HepG2 (cell line): ENCODE results near the gene HMGN4. TPM values are rescaled to one million over a fixed set of nuclear protein-coding genes. Genes with fewer than 3 reads are reported as not detected.

Experiments
- ATAC-seq: fragments of 200-7000 bp; cut with Tn5 transposase; 3 replicates; pipeline ENCODE4 v1.9.1; 2020; ENCODE audit warnings: mild to moderate bottlenecking, moderate library complexity
- BruUV-seq: library from RNA; stranded (reverse); fragments of 400-500 nt; replicated peaks from 2 replicates; lab custom pipeline; 2021; lab: Mats Ljungman, UMichigan
- CTCF ChIA-PET: fragments of 300-600 bp; formaldehyde crosslinking; extraction: SDS; loops from one replicate; lab custom pipeline; 2021; ENCODE audit warnings: low total read pairs, inconsistent platforms, low intra/inter-chr PET ratio; lab: Yijun Ruan, JAX
- POLR2A ChIA-PET: fragments of 350-600 bp; sonication (Branson Sonifier 250); formaldehyde crosslinking; loops from one replicate; lab custom pipeline; 2020; ENCODE audit warnings: antibody characterized with exemption, inconsistent platforms; lab: Yijun Ruan, JAX
- DNase-seq: peaks from one replicate; pipeline ENCODE4 v3.0.0-alpha.2; 2015; ENCODE audit warnings: low spot score
- FAIRE-seq: peaks from 3 replicates; lab custom pipeline; 2011; peaks lifted over from hg19 to GRCh38; lab: Jason Lieb, UNC
- H2AFZ ChIP-seq: one replicate; pipeline ENCODE4 v1.6.1; 2011; ENCODE audit warnings: low read length, inconsistent platforms
- H3K27ac ChIP-seq: fragments of 300-600 bp; 3 replicates; pipeline ENCODE4 v1.8.0; 2011; ENCODE audit warnings: mixed run types, mild to moderate bottlenecking, mixed read lengths, low read length, inconsistent platforms; ENCODE audit not compliant: insufficient read depth; ENCODE audit errors: extremely low read length
- H3K27me3 ChIP-seq, 2 experiments: fragments of 200-600 bp in 1 of 2; 2 replicates in 1 of 2; 3 replicates in 1 of 2; pipeline versions ENCODE4 v1.6.0 to v1.8.0; 2011; ENCODE audit warnings: low read length in 2 of 2, mild to moderate bottlenecking in 2 of 2, moderate library complexity in 2 of 2, inconsistent platforms in 1 of 2; ENCODE audit not compliant: insufficient read depth in 2 of 2, control insufficient read depth in 1 of 2
- H3K36me3 ChIP-seq, 2 experiments: fragments of 200-600 bp in 1 of 2; replicated peaks in 1 of 2; 2 replicates in 1 of 2; 3 replicates in 1 of 2; pipeline versions ENCODE4 v1.5.1 to v1.8.0; 2011; ENCODE audit warnings: low read length in 2 of 2, inconsistent platforms in 1 of 2; ENCODE audit not compliant: insufficient read depth in 2 of 2, control insufficient read depth in 1 of 2
- H3K4me1 ChIP-seq: 2 replicates; pipeline ENCODE4 v1.5.1; 2012; ENCODE audit warnings: low read length, inconsistent platforms; ENCODE audit not compliant: insufficient read depth
- H3K4me2 ChIP-seq: 2 replicates; pipeline ENCODE4 v1.6.0; 2011; ENCODE audit warnings: low read depth, low read length, inconsistent platforms
- H3K4me3 ChIP-seq, 3 experiments: fragments of 200-600 bp in 1 of 3; sonication (generic), shearing (Covaris generic) in 1 of 3; replicated peaks in 1 of 3; 2 replicates each; pipeline ENCODE4 v1.5.1; 2011 to 2016; ENCODE audit warnings: low read length in 3 of 3, inconsistent platforms in 2 of 3, low read depth in 2 of 3, mild to moderate bottlenecking in 2 of 3, control low read depth in 1 of 3, mixed read lengths in 1 of 3; ENCODE audit not compliant: insufficient read depth in 1 of 3
- H3K79me2 ChIP-seq: one replicate; pipeline ENCODE4 v1.6.1; 2011; ENCODE audit warnings: low read length, inconsistent platforms; ENCODE audit not compliant: insufficient read depth
- H3K9ac ChIP-seq: 2 replicates; pipeline ENCODE4 v1.6.0; 2011; ENCODE audit warnings: mild to moderate bottlenecking, low read depth, low read length, inconsistent platforms; ENCODE audit not compliant: insufficient read depth
- H3K9me3 ChIP-seq: 2 replicates; pipeline ENCODE4 v1.5.1; 2012; ENCODE audit warnings: mild to moderate bottlenecking, low read length
- H4K20me1 ChIP-seq: 2 replicates; pipeline ENCODE4 v1.6.0; 2011; ENCODE audit warnings: inconsistent platforms, mild to moderate bottlenecking, low read length, moderate library complexity; ENCODE audit not compliant: insufficient read depth
- CCDC6 ChIP-seq: sonication (generic); formaldehyde crosslinking; IDR thresholded peaks from 2 replicates; pipeline ENCODE4 v1.8.1; 2022; ENCODE audit warnings: mild to moderate bottlenecking, missing genetic modification reagents, moderate library complexity
- GABPB1 ChIP-seq: IDR thresholded peaks from 2 replicates; pipeline ENCODE4 v1.6.1; 2016; ENCODE audit warnings: mild to moderate bottlenecking, missing genetic modification reagents, moderate library complexity, missing compliant biosample characterization
- GFI1 ChIP-seq: sonication (generic); formaldehyde crosslinking; IDR thresholded peaks from 2 replicates; pipeline ENCODE4 v1.5.0; 2020; ENCODE audit warnings: missing genetic modification reagents, mild to moderate bottlenecking, borderline replicate concordance
- HDAC6 ChIP-seq: fragments of 200-600 bp; sonication (generic); IDR thresholded peaks from 2 replicates; pipeline ENCODE4 v1.7.0; 2017; ENCODE audit warnings: mild to moderate bottlenecking, antibody characterized with exemption, low read length, low read depth
- HNRNPUL1 ChIP-seq: fragments of 200-400 bp; formaldehyde crosslinking; IDR thresholded peaks from 2 replicates; pipeline ENCODE4 v1.6.1; 2017; ENCODE audit warnings: low read depth, mild to moderate bottlenecking, low read length, moderate library complexity
- KAT7 ChIP-seq: IDR thresholded peaks from 2 replicates; pipeline ENCODE4 v1.6.1; 2018; ENCODE audit warnings: borderline replicate concordance, missing compliant biosample characterization
- KDM2A ChIP-seq: sonication (generic); formaldehyde crosslinking; IDR thresholded peaks from 2 replicates; pipeline ENCODE4 v1.4.0; 2020; ENCODE audit warnings: low read depth, missing genetic modification reagents, borderline replicate concordance
- MAZ ChIP-seq, 2 experiments: sonication (generic) in 1 of 2; formaldehyde crosslinking in 1 of 2; IDR thresholded peaks; 2 replicates each; pipeline versions ENCODE4 v1.5.0 to v1.6.1; 2012 to 2020; ENCODE audit warnings: low read depth in 2 of 2, mild to moderate bottlenecking in 2 of 2, borderline replicate concordance in 1 of 2, improper control_type of control experiment in 1 of 2, low read length in 1 of 2, missing genetic modification reagents in 1 of 2, moderate library complexity in 1 of 2
- MTF1 ChIP-seq: sonication (generic); formaldehyde crosslinking; IDR thresholded peaks from 2 replicates; pipeline ENCODE4 v1.5.0; 2020; ENCODE audit warnings: missing genetic modification reagents
- NCOA5 ChIP-seq: sonication (generic); formaldehyde crosslinking; IDR thresholded peaks from 2 replicates; pipeline ENCODE4 v1.4.0; 2020; ENCODE audit warnings: missing genetic modification reagents
- NCOR1 ChIP-seq: fragments of 200-600 bp; sonication (generic); IDR thresholded peaks from 2 replicates; pipeline ENCODE4 v1.7.0; 2017; ENCODE audit warnings: antibody characterized with exemption, low read length, borderline replicate concordance
- NFE2L1 ChIP-seq: sonication (generic); formaldehyde crosslinking; IDR thresholded peaks from 2 replicates; pipeline ENCODE4 v1.4.0; 2020; ENCODE audit warnings: missing genetic modification reagents, mild to moderate bottlenecking, borderline replicate concordance
- PTBP1 ChIP-seq: fragments of 200-400 bp; formaldehyde crosslinking; IDR thresholded peaks from 2 replicates; pipeline ENCODE4 v1.6.1; 2018; ENCODE audit warnings: low read length, low read depth; ENCODE audit not compliant: poor library complexity, severe bottlenecking
- RELA ChIP-seq: sonication (generic); formaldehyde crosslinking; IDR thresholded peaks from 2 replicates; pipeline ENCODE4 v1.4.0; 2020; ENCODE audit warnings: missing genetic modification reagents
- RXRA ChIP-seq: sonication (generic); formaldehyde crosslinking; IDR thresholded peaks from 2 replicates; pipeline ENCODE4 v1.5.1; 2020; ENCODE audit warnings: missing genetic modification reagents
- SP2 ChIP-seq: sonication (generic); formaldehyde crosslinking; IDR thresholded peaks from 2 replicates; pipeline ENCODE4 v1.5.1; 2020; ENCODE audit warnings: mild to moderate bottlenecking, missing genetic modification reagents
- ZNF496 ChIP-seq: sonication (generic); formaldehyde crosslinking; IDR thresholded peaks from 2 replicates; pipeline ENCODE4 v1.8.1; 2023; ENCODE audit warnings: mild to moderate bottlenecking, moderate library complexity, missing genetic modification reagents; ENCODE audit not compliant: insufficient replicate concordance
- WGBS: methylation state at CpG from one replicate; pipeline ENCODE4 v1.1.6; 2017; ENCODE audit warnings: low lambda C conversion rate; 5-methylcytosine and 5-hydroxymethylcytosine counted together
- in situ Hi-C: cut with HindIII; loops from 2 replicates; pipeline ENCODE4 v1.10.0; 2017; ENCODE audit warnings: low pct_unique_long_range_greater_than_20kb; ENCODE audit not compliant: extremely low pct_ligation_motif_present
- intact Hi-C: fragments of 100-400 bp; cut with micrococcal nuclease; formaldehyde crosslinking; loops from one replicate; pipeline ENCODE4 v1.10.0; 2022; ENCODE audit not compliant: unreplicated experiment
- polyA plus RNA-seq, 8 experiments: library from polyadenylated mRNA; depleted of rRNA in 3 of 8; stranded (reverse) in 7 of 8; unstranded in 1 of 8; fragments of >200 nt; fragmentation: Illumina TruSeq in 4 of 8; extraction: Trizol in 4 of 8; gene quantifications; 2 replicates each; pipeline versions ENCODE4 v1.2.1 to v1.2.3, GENCODE V29; 2011 to 2016; ENCODE audit warnings: low read depth in 4 of 8, missing spikeins in 1 of 8, mixed read lengths in 1 of 8; ENCODE audit not compliant: insufficient read depth in 1 of 8
- total RNA-seq, 5 experiments: library from RNA; depleted of rRNA; stranded (reverse); fragments of >200 nt; fragmentation: Illumina TruSeq; extraction: Trizol; gene quantifications; 2 replicates each; pipeline ENCODE4 v1.2.3, GENCODE V29; 2016; ENCODE audit warnings: low read depth in 1 of 5
- TF ChIP-seq, protein P1 (sequence below): sonication (generic); formaldehyde crosslinking; conservative IDR thresholded peaks from 2 replicates; pipeline ENCODE4 v1.8.1; 2023; ENCODE audit warnings: missing genetic modification reagents
- TF ChIP-seq, protein P2 (sequence below): sonication (generic); formaldehyde crosslinking; IDR thresholded peaks from 2 replicates; pipeline ENCODE4 v1.4.0; 2020; ENCODE audit warnings: missing genetic modification reagents

Gene HMGN4
- total and polyA plus RNA-seq, 2 of the 13 experiments (the other 11 are each of a cell fraction or from before 2014, with no cell fraction given): 39.9 to 52.1 TPM

DNA sequence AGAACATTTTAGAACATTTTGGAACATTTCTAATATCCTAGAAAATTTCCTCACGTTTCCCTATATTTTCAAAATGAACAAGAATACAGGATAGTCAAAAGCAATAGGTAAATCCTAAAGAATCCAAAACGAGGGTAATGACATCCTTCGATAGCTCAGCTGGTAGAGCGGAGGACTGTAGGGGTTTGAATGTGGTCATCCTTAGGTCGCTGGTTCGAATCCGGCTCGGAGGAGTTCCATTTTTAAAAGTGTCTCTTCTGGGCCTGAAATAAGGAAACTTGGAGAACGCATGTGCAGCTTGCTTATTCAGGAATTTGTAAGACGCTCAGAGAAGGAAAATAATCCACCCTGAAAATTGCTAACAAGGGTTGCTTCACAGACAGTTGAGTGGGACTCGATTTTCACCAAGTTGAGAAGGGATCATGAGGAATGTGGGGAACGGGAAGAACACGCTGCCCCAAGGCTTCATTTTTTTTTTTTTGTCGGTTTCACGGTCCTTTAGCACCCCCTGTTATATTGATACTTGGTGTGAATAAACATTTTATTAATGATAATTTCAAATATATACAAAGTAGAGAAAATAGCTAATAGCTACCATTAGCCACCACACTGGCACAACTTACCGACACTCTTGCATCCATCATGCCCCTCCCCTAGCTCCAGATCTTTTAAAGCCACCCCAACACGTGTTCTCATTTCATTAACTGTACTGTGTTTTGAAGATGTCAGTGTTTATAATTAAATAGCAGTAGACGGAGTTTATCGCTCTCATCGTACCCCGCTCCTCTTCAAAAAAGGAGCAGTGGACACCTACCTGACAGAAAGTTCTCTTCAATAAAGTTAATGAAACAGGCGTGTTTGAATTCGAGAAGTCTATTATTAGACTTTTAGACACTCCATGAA, 56.8 kb downstream of the HMGN4 start (continued):
- TF ChIP-seq RELA (CRISPR knock-in tag): no peak
- 0 out of 2 replicates have a peak, but pooled peaks have one; percentile 37 for TF ChIP-seq GFI1 (CRISPR knock-in tag)
- 0 out of 2 replicates have a peak, but pooled peaks have one; percentile 21 for TF ChIP-seq KDM2A (CRISPR knock-in tag)

DNA sequence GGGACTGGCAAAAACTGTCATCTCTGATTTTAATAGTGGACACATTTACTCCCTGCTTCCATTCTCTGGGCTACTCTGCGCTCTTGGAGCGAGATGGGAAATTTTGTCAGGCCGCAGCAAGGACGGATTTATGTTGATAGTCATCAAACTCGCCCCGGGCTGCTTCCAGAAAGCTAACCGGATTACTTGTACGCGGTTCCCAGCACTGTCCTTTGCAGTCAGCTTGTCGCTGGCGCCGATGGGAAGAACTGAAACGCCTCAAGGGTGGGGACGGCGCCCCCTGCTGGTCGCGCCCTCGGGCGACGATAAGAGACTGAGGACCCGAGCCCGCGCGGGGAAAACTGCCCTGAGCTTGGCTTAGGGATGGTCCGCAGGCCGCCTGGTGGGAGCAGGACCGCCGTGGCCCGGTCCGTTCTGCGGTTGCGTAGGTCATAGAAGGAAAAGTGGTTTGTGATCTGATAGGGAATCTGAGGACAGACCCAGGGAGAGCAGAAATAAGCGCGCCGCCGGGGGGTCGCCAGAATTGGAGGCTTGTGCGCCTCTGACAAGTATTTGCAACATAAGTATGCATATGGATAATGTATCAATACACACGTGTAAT, 57.6 kb downstream of the HMGN4 start:
- Histone ChIP-seq H3K9me3 (no peaks in the 10 kb centered on the region), H3K4me2 (peak overlapping the region; percentile 87), H3K9ac (peak overlapping the region; percentile 96), H4K20me1 (no peaks in the 10 kb centered on the region), H3K4me3 (peak overlapping the region; percentile 71 to 100 (median 88)), H2AFZ (peak overlapping the region; percentile 56), H3K36me3 (peaks cover 4 to 19% of the 10 kb centered on the region in 2 experiments), H3K27ac (peak overlapping the region; percentile 80), H3K79me2 (peaks cover 15% of the 10 kb centered on the region), H3K27me3 (no peaks in the 10 kb centered on the region; a peak in 1 of 5 replicates), H3K4me1 (peaks cover 31% of the 10 kb centered on the region)
- ATAC-seq (peak; percentile 93), FAIRE-seq (peak; percentile 8), DNase-seq (peak; percentile 91)
- intact Hi-C loops (loop anchor here (1.0 to 2.0 kb wide), 6 partner anchors 18 to 420 kb away; no protein-coding TSS in a partner anchor), in situ Hi-C loops (no loop called here)
- POLR2A ChIA-PET: interaction anchor here (1.0 to 2.1 kb wide), 10 partner anchors 19 to 1212 kb away, joined by 3 to 12 read pairs (median 6); a partner anchor contains a TSS
- WGBS: under 1% methylated on average over 35 of the region's 39 CpGs
- BruUV-seq: no TSS peak
- CTCF ChIA-PET: interaction anchor here (0.9 to 2.9 kb wide), 4 partner anchors 20 to 254 kb away, joined by 4 to 27 read pairs (median 13); partner anchors contain the start of gene ZNF322
- TF ChIP-seq HNRNPUL1: no peak
- TF ChIP-seq CCDC6 (CRISPR knock-in tag): peak; percentile 93
- TF ChIP-seq GABPB1 (CRISPR knock-in tag): peak; percentile 81
- TF ChIP-seq HDAC6: no peak
- TF ChIP-seq NCOR1: no peak
- no peak for TF ChIP-seq ZNF496
- TF ChIP-seq SP2 (CRISPR knock-in tag): no peak
- no peak for TF ChIP-seq NFE2L1 (CRISPR knock-in tag)
- TF ChIP-seq, protein P1, sequence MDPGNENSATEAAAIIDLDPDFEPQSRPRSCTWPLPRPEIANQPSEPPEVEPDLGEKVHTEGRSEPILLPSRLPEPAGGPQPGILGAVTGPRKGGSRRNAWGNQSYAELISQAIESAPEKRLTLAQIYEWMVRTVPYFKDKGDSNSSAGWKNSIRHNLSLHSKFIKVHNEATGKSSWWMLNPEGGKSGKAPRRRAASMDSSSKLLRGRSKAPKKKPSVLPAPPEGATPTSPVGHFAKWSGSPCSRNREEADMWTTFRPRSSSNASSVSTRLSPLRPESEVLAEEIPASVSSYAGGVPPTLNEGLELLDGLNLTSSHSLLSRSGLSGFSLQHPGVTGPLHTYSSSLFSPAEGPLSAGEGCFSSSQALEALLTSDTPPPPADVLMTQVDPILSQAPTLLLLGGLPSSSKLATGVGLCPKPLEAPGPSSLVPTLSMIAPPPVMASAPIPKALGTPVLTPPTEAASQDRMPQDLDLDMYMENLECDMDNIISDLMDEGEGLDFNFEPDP: no peak
- no peak for TF ChIP-seq MAZ (IDR thresholded peaks at IDR 0.05; ENCODE audit: borderline replicate concordance, low read depth, low read length)
- TF ChIP-seq MAZ (CRISPR knock-in tag; IDR thresholded peaks at IDR 0.05; ENCODE audit: low read depth): peak; percentile 54; the same call in 1 of the 2 replicates
- TF ChIP-seq KAT7: peak; percentile 81; the same call in 1 of the 2 replicates
- TF ChIP-seq PTBP1: no peak
- TF ChIP-seq RXRA (CRISPR knock-in tag): peak; percentile 83; the same call in 1 of the 2 replicates
- TF ChIP-seq, protein P2, sequence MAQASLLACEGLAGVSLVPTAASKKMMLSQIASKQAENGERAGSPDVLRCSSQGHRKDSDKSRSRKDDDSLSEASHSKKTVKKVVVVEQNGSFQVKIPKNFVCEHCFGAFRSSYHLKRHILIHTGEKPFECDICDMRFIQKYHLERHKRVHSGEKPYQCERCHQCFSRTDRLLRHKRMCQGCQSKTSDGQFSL: no peak
- no peak for TF ChIP-seq MTF1 (CRISPR knock-in tag)
- no peak for TF ChIP-seq NCOA5 (CRISPR knock-in tag)
